GM18870 (cell line): Measurements from ENCODE around the gene RAD17.
"Not testable (repeated sequence)": the region's sequence is repeated elsewhere in the genome, so short reads cannot be mapped to it uniquely, and the experiment has no call there.

Experiments used
- ATAC-seq: cut with Tn5 transposase; IDR thresholded peaks from one replicate; pipeline ENCODE4 v1.9.1; 2021; ENCODE audit warnings: moderate library complexity; ENCODE audit not compliant: unreplicated experiment

Gene RAD17, protein sequence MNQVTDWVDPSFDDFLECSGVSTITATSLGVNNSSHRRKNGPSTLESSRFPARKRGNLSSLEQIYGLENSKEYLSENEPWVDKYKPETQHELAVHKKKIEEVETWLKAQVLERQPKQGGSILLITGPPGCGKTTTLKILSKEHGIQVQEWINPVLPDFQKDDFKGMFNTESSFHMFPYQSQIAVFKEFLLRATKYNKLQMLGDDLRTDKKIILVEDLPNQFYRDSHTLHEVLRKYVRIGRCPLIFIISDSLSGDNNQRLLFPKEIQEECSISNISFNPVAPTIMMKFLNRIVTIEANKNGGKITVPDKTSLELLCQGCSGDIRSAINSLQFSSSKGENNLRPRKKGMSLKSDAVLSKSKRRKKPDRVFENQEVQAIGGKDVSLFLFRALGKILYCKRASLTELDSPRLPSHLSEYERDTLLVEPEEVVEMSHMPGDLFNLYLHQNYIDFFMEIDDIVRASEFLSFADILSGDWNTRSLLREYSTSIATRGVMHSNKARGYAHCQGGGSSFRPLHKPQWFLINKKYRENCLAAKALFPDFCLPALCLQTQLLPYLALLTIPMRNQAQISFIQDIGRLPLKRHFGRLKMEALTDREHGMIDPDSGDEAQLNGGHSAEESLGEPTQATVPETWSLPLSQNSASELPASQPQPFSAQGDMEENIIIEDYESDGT

DNA sequence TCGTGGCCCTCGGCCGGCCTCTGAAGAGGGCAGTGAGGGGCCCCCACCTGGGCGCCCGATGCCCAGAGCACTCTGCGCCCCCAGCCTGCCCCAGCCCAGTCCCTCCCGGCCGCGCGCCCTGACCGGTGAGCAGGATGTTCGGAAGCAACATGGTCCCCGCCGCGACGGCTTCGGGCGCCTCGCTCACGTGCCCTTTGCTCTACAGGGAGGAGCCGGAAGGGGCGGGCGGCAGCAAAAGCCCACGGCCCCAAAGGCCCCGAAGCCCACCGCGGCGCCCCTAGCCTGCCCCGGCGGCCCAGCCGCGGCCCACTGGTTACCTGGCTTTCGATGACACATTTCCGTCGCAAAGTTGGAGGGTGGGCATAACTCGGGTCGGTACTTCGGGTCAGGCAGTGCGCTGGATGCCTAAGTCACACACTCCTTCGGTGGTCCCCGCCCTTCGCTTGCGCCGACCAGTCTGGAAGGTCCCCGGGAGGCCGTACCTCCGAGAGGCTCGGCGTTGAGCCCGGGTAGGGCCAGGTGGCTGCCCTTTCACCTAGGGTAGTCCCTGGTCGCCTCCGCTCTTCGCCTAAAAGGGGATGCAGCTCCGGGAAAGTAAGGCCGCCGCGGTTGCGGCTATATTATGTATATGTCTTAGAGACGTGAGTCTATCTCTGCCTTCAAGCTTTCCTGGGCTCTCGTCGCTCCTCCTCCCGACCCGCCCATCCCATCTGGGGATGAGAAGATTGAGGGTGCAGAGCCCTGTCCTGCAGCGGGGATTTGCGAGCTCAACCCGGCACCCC, at the start of gene RAD17, which contains the start of the genes AK6 and TAF9:
Gene RAD17, plus strand, starts transcription at position 479 of the 782 bp plus-strand sequence. CDS start 2,391 bp downstream, outside the sequence.
Gene AK6, minus strand, starts transcription at position 181 of the 782 bp plus-strand sequence. Its CDS starts 30 bp downstream, at position 151.
Gene TAF9, minus strand, starts transcription at position 181 of the 782 bp plus-strand sequence. CDS start 3,783 bp downstream, outside the sequence.
- ATAC-seq = peak; percentile 91

DNA sequence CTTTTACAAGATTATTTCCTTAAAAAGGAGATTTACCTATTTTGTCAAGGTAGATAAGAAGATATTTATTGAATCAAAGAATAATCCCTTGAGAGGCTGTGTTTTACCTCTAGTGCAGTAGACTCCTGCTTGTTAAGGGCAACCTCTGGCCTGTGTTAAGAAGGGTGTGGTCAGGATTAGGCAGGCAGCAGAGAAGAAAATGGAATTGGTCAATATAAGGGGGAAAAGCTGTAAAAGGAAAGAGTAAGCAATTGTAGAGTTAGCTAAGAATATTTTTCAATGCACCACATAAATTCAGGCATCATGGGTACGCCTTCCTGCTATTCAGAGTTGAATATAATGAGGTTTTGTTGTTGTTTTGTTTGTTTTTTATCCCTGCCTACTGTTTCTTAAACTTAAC, 43.3 kb upstream of the RAD17 start:
- no peak for ATAC-seq

DNA sequence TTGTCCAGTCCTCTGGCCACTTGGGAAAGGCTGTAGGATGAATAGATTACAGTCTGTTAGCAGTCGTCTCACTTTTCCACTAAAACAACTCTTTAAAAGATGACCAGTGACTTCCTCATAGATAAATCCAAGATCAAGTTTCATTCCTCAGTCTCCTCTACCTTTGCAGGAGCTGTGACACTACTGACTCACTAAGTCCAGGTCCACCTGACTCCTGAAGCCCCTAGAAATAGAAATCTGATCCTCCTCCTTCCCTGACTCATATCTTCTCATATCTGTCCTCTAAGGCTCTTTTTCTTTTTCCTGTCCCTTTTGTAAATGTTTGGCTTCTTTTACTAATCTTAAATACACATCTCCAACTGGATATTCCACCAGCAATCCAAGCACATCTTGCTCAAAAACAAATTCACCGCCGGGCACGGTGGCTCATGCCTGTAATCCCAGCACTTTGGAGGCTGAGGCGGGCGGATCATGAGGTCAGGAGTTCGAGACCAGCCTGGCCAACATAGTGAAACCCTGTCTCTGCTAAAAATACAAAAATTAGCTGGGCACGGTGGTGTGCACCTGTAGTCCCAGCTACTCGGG, 39.6 kb upstream of the RAD17 start:
- no peak for ATAC-seq

DNA sequence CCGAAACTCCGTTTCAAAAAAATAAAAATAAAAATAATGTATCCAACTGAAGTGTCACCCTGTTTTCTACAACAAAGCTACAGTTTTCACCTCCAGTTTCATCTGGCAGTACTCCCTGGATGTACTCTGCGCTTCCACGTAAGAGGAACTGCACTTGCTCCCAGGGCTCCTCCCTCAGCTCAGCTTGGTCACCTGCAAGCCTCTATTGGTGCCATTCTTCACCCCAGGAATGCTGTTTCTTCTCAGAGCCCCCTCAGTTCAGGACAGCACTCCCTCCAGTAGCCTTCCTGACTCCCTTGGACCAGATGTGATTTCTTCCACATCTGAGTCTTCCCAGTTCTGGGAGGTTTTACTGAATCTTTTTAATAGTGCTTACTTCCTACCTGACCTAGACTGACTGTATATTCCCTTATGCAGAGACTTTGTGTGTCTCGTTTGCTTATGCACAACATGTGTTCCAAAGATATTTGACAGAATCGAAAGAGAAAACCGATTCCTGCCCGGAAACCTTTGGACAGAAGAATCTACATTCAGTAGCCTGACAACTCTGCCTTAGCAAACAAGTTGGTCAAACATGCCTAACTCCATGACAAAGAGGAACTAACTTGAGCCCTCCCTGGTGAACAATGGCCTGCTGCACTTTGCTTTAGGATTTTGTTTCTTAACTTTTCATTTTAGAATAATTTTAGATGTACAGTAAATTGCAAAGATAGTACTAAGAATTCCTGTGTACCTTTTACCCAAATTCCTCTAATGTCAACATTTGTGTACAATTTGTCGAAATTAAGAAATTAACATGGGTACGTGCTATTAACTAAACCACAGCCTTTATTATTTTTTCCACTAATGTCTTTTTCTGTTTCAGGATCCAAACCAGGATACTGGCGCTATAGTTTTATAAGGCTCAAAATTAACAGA, 37.8 kb upstream of the RAD17 start:
- ATAC-seq = no peak

DNA sequence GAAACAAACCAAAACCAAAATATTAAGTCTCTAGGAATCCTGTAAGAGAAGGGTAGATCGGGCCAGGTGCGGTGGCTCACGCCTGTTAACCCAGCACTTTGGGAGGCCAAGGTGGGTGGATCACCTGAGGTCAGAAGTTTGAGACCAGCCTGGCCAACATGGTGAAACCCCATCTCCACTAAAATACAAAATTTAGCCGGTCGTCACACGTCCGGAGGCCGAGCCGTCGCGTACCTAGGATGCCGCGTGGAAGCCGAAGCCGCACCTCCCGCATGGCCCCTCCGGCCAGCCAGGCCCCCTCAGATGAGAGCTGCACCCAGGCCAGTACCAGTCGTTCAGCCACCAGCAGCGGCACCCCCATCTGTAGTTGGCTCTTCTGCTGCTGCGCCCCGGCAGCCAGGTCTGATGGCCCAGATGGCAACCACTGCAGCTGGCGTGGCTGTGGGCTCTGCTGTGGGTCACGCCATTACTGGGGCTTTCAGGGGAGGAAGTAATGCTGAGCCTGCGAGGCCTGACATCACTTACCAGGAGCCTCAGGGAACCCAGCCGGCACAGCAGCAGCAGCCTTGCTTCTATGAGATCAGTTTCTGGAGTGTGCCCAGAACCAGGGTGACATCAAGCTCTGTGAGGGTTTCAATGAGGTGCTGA, 35.8 kb upstream of the RAD17 start:
- not testable (repeated sequence) for ATAC-seq

DNA sequence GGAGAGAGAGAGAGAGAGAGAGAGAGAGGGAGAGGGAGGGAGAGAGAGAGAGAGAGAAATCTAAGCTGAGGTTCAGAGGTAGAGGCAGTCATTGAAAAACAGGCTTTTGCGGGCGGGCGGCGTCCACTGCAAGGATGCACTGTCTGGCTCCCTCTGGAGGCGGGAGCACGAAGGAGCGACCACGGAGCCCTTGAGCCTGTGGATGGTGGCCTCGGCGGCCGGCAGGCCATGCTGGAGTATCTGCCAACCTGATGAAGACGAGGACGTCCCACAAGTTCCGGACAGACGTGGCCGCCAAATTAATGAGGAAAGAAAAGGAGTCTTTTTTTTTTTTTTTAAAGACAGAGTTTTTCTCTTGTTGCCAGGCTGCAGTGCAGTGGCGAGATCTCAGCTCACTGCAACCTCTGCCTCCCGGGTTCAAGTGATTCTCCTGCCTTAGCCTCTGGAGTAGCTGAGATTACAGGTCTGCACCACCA, 34.8 kb upstream of the RAD17 start:
- no peak for ATAC-seq

DNA sequence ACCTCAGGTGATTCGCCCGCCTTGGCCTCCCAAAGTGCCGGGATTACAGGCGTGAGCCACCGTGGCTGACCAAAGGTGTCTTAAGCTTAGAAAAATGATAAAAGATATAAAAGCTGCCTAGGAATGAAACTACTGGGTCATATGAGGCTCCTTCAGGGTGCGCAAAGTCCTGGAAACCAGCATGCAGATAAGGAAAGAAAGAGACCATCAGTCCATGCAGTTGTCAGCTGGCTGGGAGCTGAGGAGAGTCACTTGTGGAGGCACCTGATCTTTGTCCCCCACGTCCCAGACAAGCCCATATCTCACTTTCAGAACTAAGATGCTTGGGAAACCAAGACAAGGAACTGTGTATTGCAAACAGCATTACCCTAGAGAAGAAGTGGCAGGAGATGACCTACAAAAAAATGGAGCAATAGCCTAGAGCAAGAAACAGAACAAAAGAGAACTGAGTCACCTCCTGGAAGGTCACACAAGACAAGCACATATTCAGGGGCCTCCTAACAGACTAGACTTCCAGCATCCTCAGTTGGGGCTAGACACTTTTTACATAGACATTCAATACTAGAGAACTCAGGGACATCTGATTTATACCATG, 34.2 kb upstream of the RAD17 start:
- ATAC-seq = no peak

DNA sequence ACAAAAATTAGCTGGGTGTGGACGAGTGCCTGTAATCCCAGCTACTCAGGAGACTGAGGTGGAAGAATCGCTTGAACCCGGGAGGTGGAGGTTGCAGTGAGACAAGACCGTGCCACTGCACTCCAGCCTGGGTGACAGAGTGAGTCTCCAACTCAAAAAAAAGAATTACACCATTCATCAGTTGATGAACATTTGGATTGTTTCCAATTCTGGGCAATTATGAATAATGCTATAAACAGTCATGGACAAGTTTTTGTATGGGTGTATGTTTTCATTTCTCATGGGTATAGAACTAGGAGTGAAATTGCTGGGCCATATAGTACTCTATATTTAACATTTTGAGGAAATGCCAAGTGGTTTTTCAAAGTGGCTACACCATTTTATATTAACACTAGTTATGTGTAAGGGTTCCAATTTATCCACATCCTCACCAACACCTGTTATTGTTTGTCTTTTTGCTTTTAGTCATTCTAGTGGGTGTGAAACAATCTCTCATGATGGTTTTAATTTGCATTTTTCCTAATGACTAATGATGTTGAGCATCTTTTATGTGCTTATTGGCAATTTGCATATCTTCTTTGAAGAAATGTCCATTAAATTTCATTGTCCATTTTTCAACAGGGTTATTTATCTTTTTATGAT, 28.0 kb upstream of the RAD17 start:
- ATAC-seq = no peak

DNA sequence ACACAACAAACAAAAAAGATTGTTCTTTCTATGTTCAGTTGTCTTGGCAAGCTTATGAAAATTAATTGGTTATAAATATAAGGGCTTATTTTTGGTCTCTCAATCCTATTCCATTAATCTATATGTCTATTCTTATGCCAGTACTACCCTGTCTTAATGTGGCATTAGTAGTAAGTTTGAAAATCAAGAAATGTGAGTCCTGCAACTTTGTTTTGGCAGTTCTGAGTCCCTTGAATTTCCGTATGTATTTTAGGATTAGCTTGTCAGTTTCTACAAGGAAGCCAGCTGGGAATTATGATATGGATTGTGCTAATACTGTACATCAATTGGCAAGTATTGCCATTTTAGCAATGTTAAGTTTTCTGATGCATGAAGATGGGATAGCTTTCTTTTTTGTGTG, 26.5 kb upstream of the RAD17 start:
- no peak for ATAC-seq

DNA sequence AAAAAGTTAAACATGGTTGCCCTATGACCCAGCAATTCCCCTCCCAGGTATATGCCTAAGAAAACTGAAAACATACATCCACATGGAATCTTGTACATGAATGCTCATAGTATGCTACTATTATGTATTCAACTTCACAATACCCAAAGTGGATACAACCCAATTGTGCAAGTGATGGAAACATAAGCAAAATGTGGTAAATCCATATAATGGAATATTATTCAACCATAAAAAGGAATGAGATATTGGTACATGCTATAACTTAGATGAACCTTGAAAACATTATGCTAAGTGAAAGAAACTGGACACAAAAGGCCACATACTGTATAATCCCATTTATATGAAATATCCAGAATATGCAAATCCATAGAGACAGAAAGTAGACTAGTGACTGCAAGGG, 19.0 kb upstream of the RAD17 start:
- no peak for ATAC-seq

DNA sequence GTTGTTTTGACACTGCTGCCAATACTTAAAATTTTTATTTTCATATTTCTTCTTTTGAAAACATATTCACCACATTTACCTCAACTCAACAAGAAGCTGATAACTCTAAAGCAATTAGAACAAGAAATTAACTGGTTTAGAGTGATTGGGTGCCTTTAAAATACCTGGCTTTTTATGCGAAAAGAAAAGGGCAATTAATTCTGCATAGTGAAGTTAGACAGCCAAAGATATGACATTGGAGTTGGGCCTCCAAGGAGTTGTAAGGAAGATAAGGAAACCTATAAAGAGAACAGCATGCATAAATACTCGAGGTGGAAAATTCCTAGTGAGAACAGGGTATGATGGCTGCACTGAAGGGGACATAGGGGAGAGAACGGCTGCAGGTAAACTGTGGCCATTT, 9.9 kb upstream of the RAD17 start:
- ATAC-seq = no peak

DNA sequence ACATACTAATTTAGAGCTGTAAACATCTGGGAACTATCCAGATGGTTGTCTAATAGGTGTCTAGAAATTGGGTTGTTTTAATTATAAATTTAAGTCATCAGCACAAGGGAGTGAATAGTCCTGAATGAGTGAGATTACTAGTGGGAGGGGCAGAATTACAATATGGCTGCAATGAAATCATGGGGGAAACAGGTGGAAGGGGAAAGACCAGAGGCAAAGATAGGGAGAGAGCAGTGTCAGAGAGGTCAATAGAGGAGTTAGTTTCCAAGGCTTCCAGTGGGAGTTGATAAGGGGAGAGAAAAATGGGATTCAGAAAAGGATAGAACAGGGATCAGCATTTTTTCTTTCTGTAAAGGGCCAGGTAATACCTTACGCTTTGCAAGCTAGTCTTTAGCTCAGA, 9.2 kb upstream of the RAD17 start:
- ATAC-seq = no peak

DNA sequence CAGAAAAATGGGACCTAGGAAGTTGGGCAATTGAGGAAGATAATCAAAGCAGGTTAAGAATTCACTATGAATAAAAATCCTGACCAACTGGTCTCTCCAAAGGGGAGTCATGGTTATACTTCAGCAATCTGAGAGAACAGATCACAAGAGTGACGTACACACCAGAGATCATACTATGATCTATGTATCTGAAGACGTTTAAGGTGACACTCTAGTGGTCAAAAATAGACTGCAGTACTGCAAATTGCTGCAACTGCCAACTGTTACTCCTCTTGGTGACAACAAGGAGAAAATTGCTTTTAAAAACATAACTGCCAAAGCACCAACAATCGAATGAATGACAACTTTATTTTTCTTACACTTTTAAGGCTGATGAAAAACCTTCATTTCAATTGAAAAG, 5.2 kb upstream of the RAD17 start:
- no peak for ATAC-seq

DNA sequence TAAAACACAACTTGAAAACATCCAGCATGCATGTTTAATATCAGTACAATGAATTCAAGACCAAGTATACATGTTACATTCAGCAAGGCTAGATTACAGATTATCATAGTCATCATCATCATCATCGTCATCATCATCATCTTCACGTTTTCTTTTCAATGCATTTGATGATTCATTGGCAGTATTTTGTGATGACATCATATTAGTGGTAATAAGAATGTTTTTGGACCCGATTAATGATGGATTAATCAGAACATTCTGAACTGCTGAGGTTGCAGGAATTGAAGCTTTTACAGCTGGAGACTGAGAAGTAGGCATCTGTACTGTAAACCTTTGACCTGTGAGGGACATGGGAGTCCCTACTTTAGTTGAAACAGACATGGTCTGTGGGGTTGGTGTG, 4.8 kb upstream of the RAD17 start:
- ATAC-seq = no peak

DNA sequence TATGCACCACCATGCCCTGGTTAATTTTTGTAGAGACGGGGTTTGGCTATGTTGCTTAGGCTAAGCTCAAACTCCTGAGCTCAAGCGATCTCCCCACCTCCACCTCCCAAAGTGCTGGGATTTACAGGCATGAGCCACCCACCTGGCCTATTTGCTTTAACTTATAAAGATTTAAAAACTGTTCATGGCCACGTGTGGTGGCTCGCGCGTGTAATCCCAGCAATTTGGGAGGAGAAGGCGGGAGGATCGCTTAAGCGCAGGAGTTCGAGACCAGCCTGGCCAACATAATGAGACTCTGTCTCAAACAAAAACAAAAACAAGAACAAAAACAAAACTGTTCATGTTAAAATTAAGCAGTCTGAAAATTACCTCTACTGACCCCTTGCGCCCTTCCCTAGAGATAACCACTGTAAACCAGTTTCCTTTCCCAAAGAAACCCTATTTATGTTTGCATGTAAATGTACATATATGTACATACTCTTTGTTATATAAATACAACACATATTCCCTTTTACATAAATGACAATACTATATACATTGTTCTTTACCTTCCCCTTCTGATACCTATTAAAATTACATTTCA, 1.8 kb upstream of the RAD17 start:
- no peak for ATAC-seq

DNA sequence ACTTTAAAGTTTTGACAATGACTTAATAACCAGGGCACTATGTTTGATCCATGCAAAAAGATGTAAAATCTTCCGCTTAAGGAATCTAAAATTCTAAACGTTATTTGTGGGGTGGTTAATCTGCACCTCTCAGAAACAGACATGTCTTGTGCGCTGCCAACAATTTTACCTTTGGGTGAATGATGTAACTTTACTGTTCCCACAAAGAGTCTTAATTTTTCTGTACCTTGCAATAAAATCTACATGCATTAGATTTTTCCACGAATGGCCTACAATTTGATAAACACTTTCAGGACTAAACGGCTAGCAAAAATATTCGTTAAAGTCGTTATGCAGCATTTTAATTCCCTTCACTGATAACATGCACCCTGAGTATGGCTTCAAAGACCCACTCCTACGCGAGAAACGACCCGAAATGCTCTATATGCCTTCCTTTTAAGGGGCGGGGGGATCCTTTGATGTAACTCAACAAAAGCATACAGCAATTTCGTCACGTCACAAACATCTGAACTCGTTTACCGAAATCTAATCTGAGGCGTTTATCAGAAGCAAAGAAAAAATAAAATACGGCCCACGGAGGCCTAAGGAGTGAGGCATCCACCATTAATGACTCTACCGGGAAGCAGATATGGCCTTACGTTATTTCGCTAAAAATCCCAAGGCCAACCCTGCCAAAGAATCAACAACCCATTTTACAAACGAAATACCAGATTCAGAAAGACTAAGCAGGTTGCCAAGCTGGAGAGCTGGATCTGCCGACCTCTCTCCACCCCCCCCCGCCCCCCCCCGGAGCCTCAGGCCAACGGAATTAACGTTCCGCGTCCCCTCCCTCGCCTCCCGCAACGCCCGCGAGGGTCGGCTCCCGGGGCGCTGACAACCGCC, 919 bp upstream of the RAD17 start:
- ATAC-seq = peak; percentile 5

DNA sequence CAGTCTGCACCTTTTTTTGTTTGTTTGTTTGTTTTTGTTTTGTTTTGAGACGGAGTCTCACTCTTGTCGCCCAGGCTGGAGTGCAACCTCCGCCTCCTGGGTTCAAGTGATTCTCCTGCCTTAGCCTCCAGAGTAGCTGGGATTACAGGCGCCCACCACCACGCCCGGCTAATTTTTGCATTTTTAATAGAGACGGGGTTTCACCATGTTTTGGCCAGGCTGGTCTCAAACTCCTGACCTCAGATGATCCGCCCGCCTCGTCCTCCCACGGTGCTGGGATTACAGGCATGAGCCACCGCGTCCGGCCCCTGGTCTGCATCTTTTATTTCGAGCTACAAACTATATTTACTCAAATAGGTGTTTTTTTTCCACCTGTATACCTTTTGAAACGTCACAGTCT, 717 bp downstream of the RAD17 start:
- ATAC-seq = not testable (repeated sequence)
